Lung (tissue), 12 donors: ENCODE data around the gene IL17B. TPM values are rescaled to one million over a fixed set of nuclear protein-coding genes. Genes with fewer than 3 reads are reported as not detected.

Source experiments
- ATAC-seq: fragments of 200-7000 bp; cut with Tn5 transposase; one replicate; pipeline ENCODE4 v1.9.1; 2020; ENCODE audit warnings: moderate number of reproducible peaks; ENCODE audit not compliant: insufficient read depth, low FRiP score
- DNase-seq, 3 donors: peaks; one replicate each; pipeline ENCODE4 v3.0.0-alpha.2; 2013 to 2017
- H3K27ac ChIP-seq, 2 donors: one replicate each; pipeline ENCODE4 v1.5.1; 2013; ENCODE audit warnings: mild to moderate bottlenecking in 2 of 2, moderate library complexity in 2 of 2, control low read depth in 1 of 2, inconsistent platforms in 1 of 2, low read depth in 1 of 2, low read length in 1 of 2
- H3K27me3 ChIP-seq, 3 donors: one replicate each; pipeline ENCODE4 v1.5.1; 2013; ENCODE audit warnings: low read length in 2 of 3; ENCODE audit not compliant: control insufficient read depth in 3 of 3, insufficient read depth in 3 of 3
- H3K36me3 ChIP-seq, 4 donors: one replicate each; pipeline ENCODE4 v1.5.1; 2013; ENCODE audit warnings: low read length in 4 of 4, mild to moderate bottlenecking in 1 of 4, moderate library complexity in 1 of 4; ENCODE audit not compliant: control insufficient read depth in 4 of 4, insufficient read depth in 4 of 4
- H3K4me1 ChIP-seq, 5 donors: one replicate each; pipeline ENCODE4 v1.5.1; 2013; ENCODE audit warnings: low read length in 5 of 5, mild to moderate bottlenecking in 2 of 5, moderate library complexity in 1 of 5; ENCODE audit not compliant: control insufficient read depth in 5 of 5, insufficient read depth in 5 of 5
- H3K4me3 ChIP-seq: one replicate; pipeline ENCODE4 v1.5.1; 2013; ENCODE audit warnings: mild to moderate bottlenecking, control low read depth, moderate library complexity
- H3K9ac ChIP-seq, 2 donors: one replicate each; pipeline ENCODE4 v1.5.1; 2013; ENCODE audit warnings: low read length in 2 of 2, control low read depth in 1 of 2; ENCODE audit not compliant: insufficient read depth in 1 of 2
- H3K9me3 ChIP-seq, 4 donors: one replicate each; pipeline ENCODE4 v1.5.1; 2013; ENCODE audit warnings: low read length in 3 of 4, mild to moderate bottlenecking in 1 of 4, moderate library complexity in 1 of 4; ENCODE audit not compliant: control insufficient read depth in 4 of 4, insufficient read depth in 3 of 4
- WGBS, 2 donors: extraction: QIAGEN DNeasy Blood & Tissue Kit; methylation state at CpG; one replicate each; pipeline ENCODE4 v1.1.7; 2013; 5-methylcytosine and 5-hydroxymethylcytosine counted together
- polyA plus RNA-seq, 2 donors: library from polyadenylated mRNA; stranded (reverse); fragments of 200-250 nt; gene quantifications; one replicate each; pipeline ENCODE4 v1.2.1, GENCODE V29; 2013
- total RNA-seq, 2 donors: library from RNA; depleted of rRNA in 1 of 2; stranded (reverse); fragments of >200 nt in 1 of 2; gene quantifications; one replicate each; pipeline ENCODE4 v1.2.1, GENCODE V29; 2014 to 2021
- TF ChIP-seq, protein P1 (sequence below): IDR thresholded peaks from 2 replicates; pipeline ENCODE4 v1.5.1; 2012; ENCODE audit warnings: mild to moderate bottlenecking; ENCODE audit errors: control extremely low read depth, extremely low read depth
- donor health status: control.
- donor health status: control.
- donor health status: Bipolar disorder and iron deficiency.
- donor health status: healthy.
- donor health status: DM: yes; HTN: yes; CAD: no.

The IL17B gene
- total and polyA plus RNA-seq, 4 donors = 0.26 to 1.3 (median 0.39) TPM

DNA sequence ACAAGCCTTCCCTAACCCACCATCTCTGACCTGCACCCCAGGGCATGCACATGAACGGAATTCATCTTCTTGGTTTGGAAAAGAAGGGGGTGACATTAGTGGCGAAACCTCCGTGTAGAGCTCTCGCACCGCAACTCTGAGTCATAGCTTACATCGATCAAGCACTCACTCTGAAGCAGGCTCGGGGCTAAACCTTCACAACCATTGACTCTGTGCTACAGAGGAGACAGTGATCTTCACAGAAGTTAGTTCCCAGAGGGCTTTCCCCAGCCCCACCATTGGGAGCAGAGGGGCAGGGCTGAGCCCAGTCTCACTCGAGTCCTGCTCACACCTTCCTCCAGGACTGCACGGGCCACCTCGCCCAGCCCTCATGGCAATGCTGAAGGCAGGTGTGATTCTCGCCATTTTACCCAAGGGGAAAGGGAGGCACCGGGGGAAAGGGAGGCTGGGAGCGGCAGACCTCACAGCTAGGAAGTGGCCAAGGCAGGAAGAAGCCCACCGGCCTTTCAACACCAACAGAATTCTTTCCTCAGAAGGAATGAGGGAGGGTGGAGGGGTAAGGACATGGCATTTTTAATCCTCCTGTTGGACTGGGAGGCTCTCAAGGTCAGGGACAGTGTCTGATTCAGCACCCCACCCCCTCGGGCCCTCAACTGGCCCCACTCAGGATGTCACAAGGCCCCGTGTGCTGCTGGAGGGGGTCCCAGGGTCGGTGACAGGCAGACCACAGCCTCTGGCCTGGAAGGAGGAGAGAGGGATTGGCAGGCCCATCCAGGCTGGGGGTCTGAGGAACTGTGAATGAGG lies 25.9 kb upstream of the IL17B start:
- no peak for ATAC-seq
- 70 to 75% methylated on average over 17 of the region's 17 CpGs for WGBS, 2 donors

DNA sequence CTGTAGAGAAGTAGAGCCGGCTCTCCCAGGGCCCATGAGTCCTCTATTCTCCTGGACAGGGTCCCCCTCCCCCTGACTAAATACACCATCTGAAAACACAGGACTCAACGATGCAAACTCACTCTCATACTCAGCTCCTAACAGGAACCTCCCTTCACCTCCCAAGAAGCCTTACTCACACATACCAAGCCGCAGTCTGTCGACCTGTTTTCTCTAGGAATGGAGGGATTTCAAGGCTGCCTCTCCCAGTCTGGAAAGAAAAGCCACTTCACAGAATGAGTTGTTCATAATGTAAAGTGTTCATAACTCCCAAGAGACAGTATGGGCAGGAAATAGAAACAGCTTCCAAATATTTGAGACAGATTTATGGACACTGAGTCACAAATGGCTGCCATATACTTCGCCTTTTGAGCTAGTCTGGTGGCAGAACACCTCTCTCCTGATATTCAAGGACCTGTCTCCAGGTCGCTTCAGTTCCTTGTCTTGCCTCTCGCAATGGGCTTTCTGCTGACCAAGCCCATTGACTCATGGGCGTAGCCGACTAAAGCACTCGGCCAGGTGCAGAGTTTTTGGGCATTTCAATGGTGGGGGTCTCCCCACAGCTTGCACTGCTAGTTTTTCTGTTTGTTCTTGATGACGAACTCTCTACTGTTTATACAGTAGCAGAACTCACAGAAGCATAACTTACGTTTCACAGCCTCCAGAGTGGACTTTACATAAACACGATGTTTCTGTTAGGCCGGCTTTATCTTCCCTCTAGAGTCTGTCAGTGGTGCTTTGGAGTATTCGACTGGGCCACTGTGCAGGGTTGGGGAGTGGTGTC lies 25.0 kb upstream of the IL17B start:
- DNase-seq (peak; percentile 37 to 65 (median 65)), ATAC-seq (no peak)
- Histone ChIP-seq H3K36me3 (peaks cover 0 to 3% (median 0%) of the 10 kb centered on the region in 4 donors), H3K4me1 (peaks cover 0 to 52% (median 21%) of the 10 kb centered on the region in 5 donors), H3K27ac (no peak overlapping the region), H3K4me3 (no peak overlapping the region), H3K9me3 (no peaks in the 10 kb centered on the region), H3K9ac (no peak overlapping the region), H3K27me3 (no peaks in the 10 kb centered on the region)
- WGBS, 2 donors = 68 to 86% methylated on average over 15 of the region's 15 CpGs
- TF ChIP-seq, protein P1, sequence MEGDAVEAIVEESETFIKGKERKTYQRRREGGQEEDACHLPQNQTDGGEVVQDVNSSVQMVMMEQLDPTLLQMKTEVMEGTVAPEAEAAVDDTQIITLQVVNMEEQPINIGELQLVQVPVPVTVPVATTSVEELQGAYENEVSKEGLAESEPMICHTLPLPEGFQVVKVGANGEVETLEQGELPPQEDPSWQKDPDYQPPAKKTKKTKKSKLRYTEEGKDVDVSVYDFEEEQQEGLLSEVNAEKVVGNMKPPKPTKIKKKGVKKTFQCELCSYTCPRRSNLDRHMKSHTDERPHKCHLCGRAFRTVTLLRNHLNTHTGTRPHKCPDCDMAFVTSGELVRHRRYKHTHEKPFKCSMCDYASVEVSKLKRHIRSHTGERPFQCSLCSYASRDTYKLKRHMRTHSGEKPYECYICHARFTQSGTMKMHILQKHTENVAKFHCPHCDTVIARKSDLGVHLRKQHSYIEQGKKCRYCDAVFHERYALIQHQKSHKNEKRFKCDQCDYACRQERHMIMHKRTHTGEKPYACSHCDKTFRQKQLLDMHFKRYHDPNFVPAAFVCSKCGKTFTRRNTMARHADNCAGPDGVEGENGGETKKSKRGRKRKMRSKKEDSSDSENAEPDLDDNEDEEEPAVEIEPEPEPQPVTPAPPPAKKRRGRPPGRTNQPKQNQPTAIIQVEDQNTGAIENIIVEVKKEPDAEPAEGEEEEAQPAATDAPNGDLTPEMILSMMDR = no peak

More for the DNA sequence above, 25.9 kb upstream of the IL17B start:
- no peaks in the 10 kb centered on the region for H3K27me3 ChIP-seq
- TF ChIP-seq, protein P1 = no peak
- no peak overlapping the region for H3K9ac ChIP-seq
- peaks cover 0 to 58% (median 25%) of the 10 kb centered on the region in 5 donors for H3K4me1 ChIP-seq
- H3K9me3 ChIP-seq = no peaks in the 10 kb centered on the region
- H3K36me3 ChIP-seq = peaks cover 0 to 8% (median 0%) of the 10 kb centered on the region in 4 donors
- no peak overlapping the region for H3K4me3 ChIP-seq
- H3K27ac ChIP-seq = peak overlapping the region in 1 of 2 donors; percentile 50
- DNase-seq = no peak

DNA sequence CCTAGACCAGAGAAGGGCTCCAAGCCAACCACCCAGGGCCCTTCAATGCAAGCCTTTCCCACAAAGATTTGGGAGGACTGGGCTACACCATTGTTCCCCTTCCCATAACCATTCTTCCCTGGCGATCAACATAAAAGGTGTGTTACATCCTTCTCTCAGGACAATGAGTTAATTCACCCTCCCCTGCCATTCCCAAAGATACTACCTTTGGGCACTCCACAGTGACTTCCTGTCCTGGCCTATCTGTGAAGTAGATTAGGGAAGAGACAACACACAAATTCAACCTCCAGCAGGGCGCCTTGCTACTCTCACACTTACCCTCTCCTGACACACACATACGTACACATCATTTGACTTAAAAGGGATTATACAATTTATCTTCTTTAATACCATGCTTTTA lies 23.2 kb upstream of the IL17B start:
- H3K9me3 ChIP-seq = no peaks in the 10 kb centered on the region
- DNase-seq = no peak
- H3K36me3 ChIP-seq = no peaks in the 10 kb centered on the region
- no peaks in the 10 kb centered on the region for H3K27me3 ChIP-seq
- TF ChIP-seq, protein P1 = no peak
- ATAC-seq = no peak
- no peak overlapping the region for H3K9ac ChIP-seq
- H3K27ac ChIP-seq = no peak overlapping the region
- H3K4me1 ChIP-seq = peaks cover 0 to 41% (median 21%) of the 10 kb centered on the region in 5 donors
- 96 to 97% methylated on average over 3 of the region's 3 CpGs for WGBS, 2 donors
- H3K4me3 ChIP-seq = no peak overlapping the region
